GM21515 (cell line): ENCODE data around the gene RAB5B.
"Not testable (repeated sequence)": the region's sequence is repeated elsewhere in the genome, so short reads cannot be mapped to it uniquely, and the experiment has no call there.

Experiments
- ATAC-seq: cut with Tn5 transposase; IDR thresholded peaks from one replicate; pipeline ENCODE4 v1.9.1; 2021; ENCODE audit not compliant: unreplicated experiment

RAB5B gene

GRCh38 chr12:55982319-55982936 is 8.6 kb downstream of the RAB5B start:
- ATAC-seq: peak; percentile 71

- ATAC-seq: no peak
Measured at GRCh38 chr12:55983232-55983842, 9.5 kb downstream of the RAB5B start.

GRCh38 chr12:55984861-55985260 is 11.0 kb downstream of the RAB5B start:
- no peak for ATAC-seq

GRCh38 chr12:55985341-55985740 is 11.5 kb downstream of the RAB5B start:
- ATAC-seq: no peak

- ATAC-seq: not testable (repeated sequence)
Measured at GRCh38 chr12:55985976-55986375, 12.1 kb downstream of the RAB5B start.

GRCh38 chr12:55991110-55991509 is 17.2 kb downstream of the RAB5B start:
- no peak for ATAC-seq

GRCh38 chr12:55993230-55993853 is 19.5 kb downstream of the RAB5B start:
- no peak for ATAC-seq

- ATAC-seq: no peak
Measured at GRCh38 chr12:55995366-55995765, 21.5 kb downstream of the RAB5B start.

GRCh38 chr12:55996201-55996714 is 22.4 kb downstream of the RAB5B start:
- ATAC-seq: no peak

GRCh38 chr12:55996715-55997534 is 23.0 kb downstream of the RAB5B start, which contains the start of gene SUOX:
SUOX (plus strand) TSS chr12:55997276; CDS start chr12:56002222, 4,946 bp downstream.
- ATAC-seq: peak; percentile 98

- no peak for ATAC-seq
Measured at GRCh38 chr12:55997535-55997859, 23.6 kb downstream of the RAB5B start.

- ATAC-seq: not testable (repeated sequence)
Measured at GRCh38 chr12:55999522-55999921, 25.6 kb downstream of the RAB5B start.

GRCh38 chr12:55999999-56000540 is 26.2 kb downstream of the RAB5B start:
- not testable (repeated sequence) for ATAC-seq

- ATAC-seq: no peak
Measured at GRCh38 chr12:56001487-56002100, 27.7 kb downstream of the RAB5B start.

- ATAC-seq: not testable (repeated sequence)
Measured at GRCh38 chr12:56003376-56003775, 29.5 kb downstream of the RAB5B start.

GRCh38 chr12:56004211-56004610 is 30.3 kb downstream of the RAB5B start:
- ATAC-seq: no peak

GRCh38 chr12:56007564-56008559 is 34.0 kb downstream of the RAB5B start:
- peak; percentile 46 for ATAC-seq

GRCh38 chr12:56010111-56010570 is 36.3 kb downstream of the RAB5B start:
- ATAC-seq: no peak

GRCh38 chr12:56011509-56012090 is 37.7 kb downstream of the RAB5B start:
- no peak for ATAC-seq
